ENCODE results near the gene ACSL4.

- no peak for TF ChIP-seq POLR2A (IDR thresholded peaks at IDR 0.05)
- TF ChIP-seq CTCF (IDR thresholded peaks at IDR 0.05 in 8 of 11, conservative IDR thresholded peaks at IDR 0.05 in 3 of 11), result no peak
- no peak for TF ChIP-seq POLR2AphosphoS5 (IDR thresholded peaks at IDR 0.05)
Observed at GRCh38 chrX:109720947-109721346, 12.1 kb downstream of the ACSL4 start.
